HG02938 (cell line): ENCODE measurements around the gene VDAC1.
"Not testable (repeated sequence)": the region's sequence is repeated elsewhere in the genome, so short reads cannot be mapped to it uniquely, and the experiment has no call there.

ENCODE experiments used
- ATAC-seq: cut with Tn5 transposase; IDR thresholded peaks from one replicate; pipeline ENCODE4 v1.9.1; 2021; ENCODE audit warnings: mild to moderate bottlenecking, moderate library complexity; ENCODE audit not compliant: unreplicated experiment

VDAC1 gene

GRCh38 chr5:133969654-133970324 is 35.0 kb downstream of the VDAC1 start:
- no peak for ATAC-seq

DNA sequence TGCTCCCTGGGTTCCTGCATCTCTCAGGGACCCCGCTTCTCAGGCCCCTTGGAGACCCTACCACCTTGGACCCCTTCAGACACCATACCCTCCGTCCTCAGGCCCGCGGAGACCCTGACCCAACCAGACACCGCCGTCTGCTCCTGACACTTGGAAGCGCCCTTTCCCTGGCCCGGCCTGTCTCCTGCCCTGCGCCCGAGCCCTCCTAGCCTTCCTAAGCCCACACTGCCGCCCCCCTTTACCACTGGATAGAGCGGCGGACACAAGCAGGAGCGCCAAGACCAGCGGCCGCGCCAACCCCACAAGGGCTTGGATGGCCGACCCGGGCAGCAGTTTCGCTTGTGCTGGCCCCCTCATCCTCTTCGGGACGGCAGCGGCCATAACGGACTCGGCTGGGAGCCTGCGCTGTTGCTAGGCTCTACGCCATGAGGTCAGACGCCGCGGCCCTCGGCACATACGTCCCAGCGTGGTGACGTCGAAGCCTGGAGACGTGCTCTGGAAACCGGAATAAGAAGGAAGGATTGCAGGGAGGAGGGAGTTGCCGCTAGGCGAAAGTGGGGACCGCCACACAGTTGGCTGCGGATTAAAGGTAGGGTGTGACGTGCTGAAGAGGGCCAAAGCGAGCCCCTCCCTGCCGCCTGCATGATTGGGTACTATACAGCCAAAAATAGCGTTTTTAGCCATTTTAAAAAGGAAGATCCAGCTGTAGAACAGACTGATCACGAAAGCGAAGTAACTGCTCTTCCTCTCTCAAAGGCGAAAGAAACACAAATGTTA is 36.4 kb downstream of the VDAC1 start, which contains the start of gene C5orf15:
Gene C5orf15, minus strand, starts transcription at position 422 of the 777 bp plus-strand sequence. Its CDS starts 41 bp downstream, at position 381.
- peak; percentile 92 for ATAC-seq

GRCh38 chr5:133967698-133968203 is 37.0 kb downstream of the VDAC1 start:
- peak; percentile 8 for ATAC-seq

DNA sequence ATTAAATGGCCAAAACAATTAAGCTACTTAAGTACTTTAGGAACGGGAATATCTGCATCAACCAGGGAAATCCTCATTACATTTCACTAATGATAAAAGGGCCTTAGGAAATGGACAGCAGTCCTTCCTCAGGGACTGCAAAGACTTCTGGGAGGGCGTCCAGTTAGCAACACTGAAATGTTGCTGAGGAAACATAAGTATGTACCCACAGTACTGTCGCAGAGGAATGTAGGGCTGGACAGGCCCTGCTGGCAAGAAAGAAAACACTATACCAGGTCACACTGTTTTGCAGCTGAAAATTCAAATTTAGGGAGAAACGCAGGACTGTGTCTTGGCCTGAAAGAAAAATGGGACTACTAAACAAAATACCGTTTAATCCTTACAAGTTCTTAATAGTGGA is 37.7 kb downstream of the VDAC1 start:
- ATAC-seq: no peak

DNA sequence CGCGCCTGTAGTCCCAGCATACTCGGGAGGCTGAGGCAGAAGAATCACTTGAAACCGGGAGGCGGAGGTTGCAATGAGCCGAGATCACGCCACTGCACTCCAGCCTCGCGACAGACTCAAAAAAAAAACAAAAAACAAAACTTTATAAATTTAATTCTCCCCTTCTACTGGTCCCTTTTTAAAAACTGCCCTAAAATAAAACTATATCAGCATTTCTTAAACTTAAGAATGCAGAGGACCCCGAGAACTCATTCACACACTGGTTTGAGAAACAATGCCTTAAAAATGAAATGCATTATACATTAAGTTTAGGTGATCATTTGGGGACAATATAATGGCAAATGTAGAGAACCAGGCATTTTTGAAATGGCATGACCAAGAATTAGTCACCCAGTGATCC is 38.7 kb downstream of the VDAC1 start:
- no peak for ATAC-seq

GRCh38 chr5:133963493-133964128 is 41.2 kb downstream of the VDAC1 start:
- no peak for ATAC-seq

DNA sequence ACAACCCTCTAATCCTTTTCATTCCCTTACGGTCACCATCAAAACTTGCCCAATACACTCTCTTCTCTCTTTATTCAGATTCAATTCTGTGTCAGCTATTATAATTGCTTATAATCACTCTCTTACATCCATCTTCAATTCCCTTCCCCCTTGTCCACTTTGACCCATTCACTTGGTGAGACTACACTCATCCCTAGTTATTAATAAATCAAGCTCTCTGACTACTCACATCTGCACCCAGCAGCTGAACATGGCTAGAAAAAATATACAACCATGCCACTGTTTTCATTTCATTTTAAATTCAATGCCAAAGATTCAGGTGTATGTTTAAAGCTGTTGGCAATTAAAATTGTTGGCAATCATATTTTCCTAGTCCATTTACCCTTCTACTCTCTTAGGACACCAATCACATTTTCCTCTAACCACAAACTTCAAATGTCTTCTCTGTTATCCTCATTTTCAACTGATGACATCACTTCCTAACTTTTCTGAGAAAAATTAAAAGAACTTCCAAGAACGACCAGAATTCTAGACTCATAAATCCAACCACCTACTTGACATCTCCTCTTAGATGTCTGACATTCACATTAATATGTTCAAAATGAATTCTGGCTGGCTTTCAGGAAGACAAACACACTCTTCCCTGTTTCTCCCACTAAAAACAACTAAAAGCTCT is 41.8 kb downstream of the VDAC1 start:
- ATAC-seq: no peak

DNA sequence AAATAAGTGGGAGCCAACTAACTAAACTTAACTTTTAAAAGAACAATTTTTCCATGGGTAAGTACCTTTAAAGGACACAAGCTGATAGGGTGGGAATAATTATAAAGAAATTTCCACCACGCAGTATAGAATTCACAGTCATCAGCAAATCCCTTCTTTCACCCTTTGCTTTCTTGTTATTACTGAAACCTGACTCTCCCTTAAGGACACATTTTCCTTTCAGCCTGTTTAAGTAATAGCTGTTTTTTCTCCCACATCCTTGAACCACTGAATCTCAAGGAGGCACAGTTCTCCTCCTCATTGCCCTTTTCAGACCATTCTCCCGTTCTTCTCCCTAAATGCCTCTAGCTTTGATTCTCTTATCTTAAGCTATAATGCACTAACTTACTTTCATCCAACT is 42.6 kb downstream of the VDAC1 start:
- ATAC-seq: no peak

GRCh38 chr5:133959643-133960042 is 45.1 kb downstream of the VDAC1 start:
- no peak for ATAC-seq

- ATAC-seq: peak; percentile 69
Measured at GRCh38 chr5:133957591-133957990, 47.2 kb downstream of the VDAC1 start.

- no peak for ATAC-seq
Measured at GRCh38 chr5:133957080-133957479, 47.7 kb downstream of the VDAC1 start.

GRCh38 chr5:133956196-133956595 is 48.6 kb downstream of the VDAC1 start:
- ATAC-seq: not testable (repeated sequence)

- ATAC-seq: no peak
Measured at GRCh38 chr5:133953568-133954145, 51.1 kb downstream of the VDAC1 start.

- ATAC-seq: no peak
Measured at GRCh38 chr5:133952729-133953567, 51.8 kb downstream of the VDAC1 start.

DNA sequence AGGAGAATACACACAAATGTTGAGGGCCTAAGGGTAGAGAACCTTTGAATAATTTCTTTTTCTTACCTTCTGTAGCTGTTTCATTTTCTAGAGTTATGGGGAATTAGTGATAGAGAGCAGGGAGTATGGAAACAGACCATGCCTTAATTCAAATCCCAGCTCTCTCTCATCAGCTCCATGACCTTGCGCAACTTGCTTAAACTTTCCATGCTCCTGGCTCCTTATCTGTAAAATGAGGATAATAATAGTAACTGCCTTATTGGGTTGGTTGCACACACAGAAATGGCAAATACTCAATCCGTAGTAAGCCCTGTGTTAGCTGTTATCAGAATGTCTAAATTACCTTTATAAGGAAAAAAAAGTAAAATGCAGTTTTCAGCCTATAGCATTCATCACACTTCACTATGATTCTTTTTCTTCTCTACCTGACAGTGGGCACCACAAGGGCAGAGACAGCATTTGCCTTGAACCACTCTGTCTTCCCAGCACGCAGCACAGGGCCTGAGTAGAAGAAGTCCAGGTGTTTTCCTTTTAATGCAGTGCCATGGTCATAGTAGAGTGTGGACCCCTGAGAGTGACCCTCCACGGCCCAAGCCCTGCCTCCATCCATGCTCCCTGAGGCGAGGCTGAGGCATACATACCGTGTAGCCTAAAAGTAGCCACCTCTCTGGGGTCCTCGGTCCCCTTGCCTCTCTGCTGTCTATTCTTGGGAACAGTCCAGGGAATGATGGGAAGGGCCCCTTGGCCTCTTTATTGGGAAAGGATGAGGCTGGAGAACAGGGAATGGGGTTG is 53.8 kb downstream of the VDAC1 start:
- no peak for ATAC-seq

GRCh38 chr5:133948721-133949120 is 56.1 kb downstream of the VDAC1 start:
- no peak for ATAC-seq

DNA sequence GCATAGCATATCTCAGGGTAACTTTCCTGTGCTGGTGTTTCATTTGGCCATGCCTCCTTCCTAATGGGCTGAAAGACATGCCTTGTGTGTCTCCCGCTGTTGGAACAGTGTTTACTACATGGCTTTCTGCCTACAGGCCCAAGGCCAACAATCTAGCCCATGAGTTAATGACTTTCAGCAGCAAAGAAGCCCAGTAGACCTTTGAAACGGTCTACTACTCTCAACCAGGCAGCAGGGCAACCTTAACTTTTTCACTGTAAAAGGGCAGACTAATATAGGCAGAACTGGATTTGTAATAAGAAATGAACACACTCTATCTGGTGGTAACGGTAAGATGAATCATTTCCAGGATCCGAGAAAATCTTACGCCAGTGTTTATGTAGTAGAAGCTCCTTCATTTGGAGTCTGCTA is 57.3 kb downstream of the VDAC1 start:
- ATAC-seq: no peak

DNA sequence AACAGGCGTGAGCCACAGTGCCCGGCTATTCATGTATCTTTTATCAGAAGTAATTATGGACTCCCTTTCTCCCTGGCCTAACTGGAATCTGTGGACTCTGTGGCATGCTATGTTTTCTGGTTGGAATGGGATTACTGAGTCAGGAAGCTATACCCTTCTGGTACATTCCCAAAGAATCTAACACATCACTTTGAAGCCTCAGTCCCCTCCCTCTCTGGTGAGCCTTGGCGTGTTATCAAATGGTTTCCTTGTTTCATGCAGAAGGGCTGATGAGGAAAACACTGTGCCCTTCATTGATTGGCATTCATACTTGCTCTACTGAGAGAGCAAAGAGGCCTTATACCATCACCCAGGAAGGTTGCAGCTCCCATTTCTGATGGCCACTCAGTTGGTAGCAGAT is 59.2 kb downstream of the VDAC1 start:
- ATAC-seq: no peak
